GM12801 (cell line): ENCODE measurements around the gene PSTK.

Experiments used
- TF ChIP-seq, protein P1 (sequence below): IDR thresholded peaks from one replicate; pipeline ENCODE4 v1.5.1; 2011; ENCODE audit warnings: control low read depth; ENCODE audit not compliant: insufficient read length; ENCODE audit errors: extremely low read depth

Gene PSTK

DNA sequence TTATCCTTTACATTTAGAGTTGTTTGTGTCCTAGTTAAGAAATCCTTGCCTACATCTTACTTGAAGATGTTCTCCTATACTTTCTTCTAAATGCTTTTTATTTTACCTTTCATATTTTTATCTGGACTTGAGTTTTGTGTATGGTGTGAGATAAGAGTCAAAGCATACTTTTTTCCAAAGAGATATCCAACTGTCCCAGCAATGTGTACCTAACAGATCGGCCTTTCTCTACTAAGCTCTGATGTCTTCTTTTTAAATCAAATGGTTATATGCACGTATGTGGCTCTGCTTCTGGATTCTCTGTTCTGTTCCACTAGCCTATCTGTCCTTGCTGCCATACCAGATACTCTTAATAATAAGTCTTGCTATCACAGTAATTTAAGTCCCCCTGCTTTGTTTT is 21.2 kb downstream of the PSTK start:
- TF ChIP-seq, protein P1, sequence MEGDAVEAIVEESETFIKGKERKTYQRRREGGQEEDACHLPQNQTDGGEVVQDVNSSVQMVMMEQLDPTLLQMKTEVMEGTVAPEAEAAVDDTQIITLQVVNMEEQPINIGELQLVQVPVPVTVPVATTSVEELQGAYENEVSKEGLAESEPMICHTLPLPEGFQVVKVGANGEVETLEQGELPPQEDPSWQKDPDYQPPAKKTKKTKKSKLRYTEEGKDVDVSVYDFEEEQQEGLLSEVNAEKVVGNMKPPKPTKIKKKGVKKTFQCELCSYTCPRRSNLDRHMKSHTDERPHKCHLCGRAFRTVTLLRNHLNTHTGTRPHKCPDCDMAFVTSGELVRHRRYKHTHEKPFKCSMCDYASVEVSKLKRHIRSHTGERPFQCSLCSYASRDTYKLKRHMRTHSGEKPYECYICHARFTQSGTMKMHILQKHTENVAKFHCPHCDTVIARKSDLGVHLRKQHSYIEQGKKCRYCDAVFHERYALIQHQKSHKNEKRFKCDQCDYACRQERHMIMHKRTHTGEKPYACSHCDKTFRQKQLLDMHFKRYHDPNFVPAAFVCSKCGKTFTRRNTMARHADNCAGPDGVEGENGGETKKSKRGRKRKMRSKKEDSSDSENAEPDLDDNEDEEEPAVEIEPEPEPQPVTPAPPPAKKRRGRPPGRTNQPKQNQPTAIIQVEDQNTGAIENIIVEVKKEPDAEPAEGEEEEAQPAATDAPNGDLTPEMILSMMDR, result no peak

DNA sequence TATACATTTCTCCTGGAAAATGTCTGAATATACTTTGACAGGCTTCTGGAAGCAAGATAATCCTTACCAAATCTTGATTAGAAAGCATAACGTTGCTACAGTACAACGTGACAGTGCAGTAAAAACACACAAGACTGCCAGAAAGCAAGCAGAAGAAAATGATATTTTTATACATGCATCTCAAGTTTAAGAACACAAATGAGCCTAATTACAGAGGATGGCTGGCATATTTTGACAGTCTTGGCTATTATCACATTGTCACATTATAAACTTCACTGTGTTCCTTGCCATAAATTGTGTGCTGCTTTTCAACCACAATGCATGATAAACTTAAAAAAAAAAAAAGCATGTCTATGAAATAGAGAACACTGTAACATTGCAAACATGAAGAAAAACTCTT is 24.1 kb downstream of the PSTK start:
- TF ChIP-seq, protein P1, result no peak

DNA sequence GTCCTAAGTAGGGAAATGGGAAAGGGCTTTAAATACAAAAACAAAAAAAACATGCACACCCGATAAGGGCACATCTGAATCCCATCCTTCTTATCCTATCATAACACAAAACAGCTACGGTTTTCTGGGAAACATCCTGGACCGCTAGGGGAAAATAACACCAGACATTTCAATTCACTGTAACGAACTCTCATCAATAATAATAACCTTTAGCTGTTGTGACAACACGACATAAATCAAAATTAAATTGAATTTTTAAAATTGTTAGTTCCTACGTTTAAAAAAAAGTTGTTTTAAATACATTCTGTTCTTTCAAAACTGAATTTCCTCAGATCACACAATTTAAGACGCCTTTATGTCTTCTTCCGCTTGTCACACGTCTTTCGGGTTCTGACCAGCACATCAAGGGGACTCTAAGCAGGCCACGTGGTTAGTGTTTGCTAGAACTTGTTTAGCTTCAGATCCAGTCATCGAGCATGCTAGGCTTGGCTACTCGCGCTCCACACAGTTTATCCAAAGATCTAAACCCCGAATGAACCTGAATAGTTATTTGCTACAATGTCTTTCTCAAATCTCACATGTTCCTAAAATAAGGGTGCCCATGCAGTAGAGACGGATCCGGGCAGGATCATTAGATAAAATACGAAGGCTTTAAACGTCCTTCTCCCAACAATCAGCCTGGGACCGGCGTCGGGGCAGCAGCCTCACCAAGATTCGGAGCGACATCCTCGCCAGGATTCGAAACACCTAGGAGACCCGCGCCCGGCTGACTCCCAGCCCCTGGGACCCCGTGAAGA is 27.6 kb downstream of the PSTK start:
- TF ChIP-seq, protein P1, result no peak

DNA sequence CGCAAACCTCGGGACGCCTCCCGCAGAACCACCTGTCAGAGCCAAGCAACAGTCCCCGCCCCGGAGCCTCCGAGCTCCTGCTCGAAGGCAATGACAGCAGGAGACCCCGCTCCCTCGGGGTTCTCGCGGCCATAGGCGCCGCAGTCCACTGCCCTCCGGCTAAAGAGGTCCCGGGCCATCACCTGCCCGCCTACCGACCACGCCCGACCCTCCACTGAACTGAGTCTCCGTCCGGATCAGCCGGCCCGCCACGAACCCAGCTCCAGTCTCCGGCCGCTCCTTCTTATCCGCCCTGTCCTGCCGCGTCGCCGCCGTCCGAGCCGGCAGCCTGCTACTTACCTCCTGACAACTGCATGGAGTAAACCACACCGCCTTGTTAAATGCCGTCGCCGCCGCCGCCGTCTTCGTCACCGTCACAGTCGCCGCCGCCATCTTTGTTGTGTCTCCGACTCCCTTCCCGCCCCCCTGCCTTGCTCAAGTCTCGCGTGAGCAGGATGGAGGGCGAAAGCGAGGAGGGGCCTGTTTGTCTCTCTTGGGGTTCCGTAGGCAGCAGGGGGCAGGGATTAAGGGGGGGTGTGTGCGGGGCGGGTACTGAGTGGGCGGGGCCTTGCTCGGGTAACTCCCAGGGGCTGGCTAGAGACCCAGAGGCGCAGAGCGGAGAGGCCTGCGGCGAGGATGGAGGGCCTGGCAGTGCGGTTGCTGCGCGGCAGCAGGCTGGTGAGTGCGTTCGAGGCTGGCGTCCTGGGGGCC is 28.3 kb downstream of the PSTK start, which contains the start of the genes ACADSB and IKZF5:
Gene ACADSB, plus strand, starts transcription at position 652 of the 750 bp plus-strand sequence. Its CDS starts 24 bp downstream, at position 676.
Gene IKZF5, minus strand, starts transcription at position 441 of the 750 bp plus-strand sequence. CDS start 10,170 bp downstream, outside the sequence.
- TF ChIP-seq, protein P1, result no peak

DNA sequence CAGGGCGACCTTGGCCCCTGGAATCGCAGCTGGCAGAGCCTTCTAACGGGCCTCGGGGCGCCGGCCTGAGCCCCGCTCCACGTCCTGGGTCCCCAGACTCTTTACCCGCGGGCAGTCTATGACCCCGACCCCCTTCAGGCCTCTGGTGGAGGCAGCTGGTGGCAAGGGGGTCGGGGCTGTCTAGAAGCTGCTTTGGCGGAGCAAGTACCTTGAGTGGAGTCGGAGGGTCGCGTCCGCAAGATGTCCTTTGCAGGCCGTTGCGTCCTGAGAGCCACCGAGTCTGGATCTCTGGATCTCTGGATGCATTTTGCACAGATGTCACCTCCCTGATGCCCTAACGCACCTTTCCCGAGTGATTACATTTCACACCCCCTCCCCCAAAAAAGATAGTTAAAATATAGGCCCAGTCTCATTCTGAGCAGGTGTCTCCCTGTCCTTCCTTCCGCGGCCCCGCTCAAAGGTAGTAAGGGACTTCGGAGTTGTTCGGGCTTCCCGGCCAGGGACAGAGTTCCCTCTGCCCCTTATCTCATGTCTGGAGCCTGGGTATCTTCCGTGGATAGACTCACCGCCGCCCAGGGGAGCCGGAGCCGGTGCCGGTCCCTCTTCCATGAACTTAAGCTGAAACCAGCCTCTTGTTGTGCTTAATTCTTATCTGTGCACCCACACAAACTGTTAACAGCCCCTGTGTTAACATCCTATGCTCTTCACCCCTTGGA is 29.1 kb downstream of the PSTK start:
- TF ChIP-seq, protein P1, result no peak

DNA sequence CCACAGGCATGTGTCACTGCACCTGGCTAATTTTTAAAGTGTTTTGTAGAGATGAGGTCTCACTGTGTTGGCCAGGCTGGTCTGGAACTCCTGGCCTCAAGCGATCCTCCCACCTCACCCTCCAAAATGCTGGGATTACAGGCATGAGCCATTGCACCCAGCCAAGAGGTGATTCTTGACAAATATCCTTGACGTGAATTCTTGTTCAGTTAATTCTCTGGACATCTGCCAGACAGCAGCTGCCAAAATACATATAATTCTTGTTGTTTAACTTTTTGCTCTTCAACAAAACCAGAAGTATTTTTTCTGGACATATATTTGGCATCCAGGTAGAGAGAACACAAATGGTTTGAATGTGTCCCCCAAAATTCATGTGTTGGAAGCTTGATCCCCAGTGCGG is 31.8 kb downstream of the PSTK start:
- TF ChIP-seq, protein P1, result no peak
